D721Med (cell line): ENCODE data around the gene STK10.

Experiments used
- DNase-seq: peaks from one replicate; pipeline ENCODE4 v3.0.0; 2011; ENCODE audit warnings: low spot score; ENCODE audit not compliant: insufficient read length
- FAIRE-seq: peaks from 2 replicates; lab custom pipeline; 2011; peaks lifted over from hg19 to GRCh38; lab: Jason Lieb, UNC
- CTCF ChIP-seq: IDR thresholded peaks from 2 replicates; pipeline ENCODE4 v1.5.1; 2012; ENCODE audit warnings: mild to moderate bottlenecking, control low read depth; ENCODE audit not compliant: insufficient read depth; ENCODE audit errors: missing control alignments

STK10 gene

GRCh38 chr5:172171118-172171517, 16.9 kb downstream of the STK10 start:
- no peak for TF ChIP-seq CTCF
- FAIRE-seq: no peak

GRCh38 chr5:172170251-172170701, 17.7 kb downstream of the STK10 start:
- TF ChIP-seq CTCF: no peak
- no peak for DNase-seq
- FAIRE-seq: no peak

More at GRCh38 chr5:172171118-172171517, 16.9 kb downstream of the STK10 start:
- no peak for DNase-seq

- no peak for TF ChIP-seq CTCF
- no peak for DNase-seq
- FAIRE-seq: no peak
Observed at GRCh38 chr5:172169216-172169615, 18.8 kb downstream of the STK10 start.

- TF ChIP-seq CTCF: no peak
- FAIRE-seq (no peak), DNase-seq (no peak)
Observed at GRCh38 chr5:172168311-172168710, 19.7 kb downstream of the STK10 start.

GRCh38 chr5:172167895-172168294, 20.1 kb downstream of the STK10 start:
- DNase-seq (no peak), FAIRE-seq (no peak)
- no peak for TF ChIP-seq CTCF

- no peak for TF ChIP-seq CTCF
- FAIRE-seq (no peak), DNase-seq (no peak)
Observed at GRCh38 chr5:172166030-172166826, 21.8 kb downstream of the STK10 start.

GRCh38 chr5:172165465-172165864, 22.6 kb downstream of the STK10 start:
- no peak for TF ChIP-seq CTCF
- DNase-seq (no peak), FAIRE-seq (no peak)
